ENCODE measurements around the gene SPATA2L. TPM values are rescaled to one million over a fixed set of nuclear protein-coding genes. Genes with fewer than 3 reads are reported as not detected.

SPATA2L gene
- total and polyA plus RNA-seq, 2 of the 13 experiments (the other 11 are each of a cell fraction or from before 2014, with no cell fraction given): 9.1 to 20.7 TPM

- TF ChIP-seq AHDC1 (CRISPR knock-in tag; IDR thresholded peaks at IDR 0.05; ENCODE audit: borderline replicate concordance) (0 out of 2 replicates have a peak, but pooled peaks have one; percentile 9), MED13 (CRISPR knock-in tag; IDR thresholded peaks at IDR 0.05) (no peak; the same call in 1 of the 2 replicates), RNF2 (conservative IDR thresholded peaks at IDR 0.05; ENCODE audit: low read depth) (peak; percentile 93), ZKSCAN8 (CRISPR knock-in tag; IDR thresholded peaks at IDR 0.05; ENCODE audit: borderline replicate concordance) (no peak; the same call in 1 of the 2 replicates), HNF1A (IDR thresholded peaks at IDR 0.05; ENCODE audit: low read depth) (no peak), HNF1A (CRISPR knock-in tag; IDR thresholded peaks at IDR 0.05; ENCODE audit: borderline replicate concordance) (peak; percentile 72; the same call in 1 of the 2 replicates), SMAD1 (CRISPR knock-in tag; IDR thresholded peaks at IDR 0.05; ENCODE audit: borderline replicate concordance, low read depth) (peak; percentile 64), JDP2 (CRISPR knock-in tag; IDR thresholded peaks at IDR 0.05; ENCODE audit: borderline replicate concordance) (no peak), ZNF124 (CRISPR knock-in tag; IDR thresholded peaks at IDR 0.05) (peak; percentile 50; the same call in 1 of the 2 replicates), ZNF274 (CRISPR knock-in tag; IDR thresholded peaks at IDR 0.05) (peak; percentile 63; the same call in 1 of the 2 replicates), CERS6 (CRISPR knock-in tag; IDR thresholded peaks at IDR 0.05) (no peak), DMAP1 (CRISPR knock-in tag; IDR thresholded peaks at IDR 0.05) (peak; percentile 42; the same call in 1 of the 2 replicates), NCOR1 (IDR thresholded peaks at IDR 0.05; ENCODE audit: borderline replicate concordance, low read length) (no peak; the same call in 1 of the 2 replicates), ZNF670 (CRISPR knock-in tag; IDR thresholded peaks at IDR 0.05; ENCODE audit: borderline replicate concordance) (0 out of 2 replicates have a peak, but pooled peaks have one; percentile 19), SMAD3 (CRISPR knock-in tag; IDR thresholded peaks at IDR 0.05) (peak; percentile 40; the same call in 1 of the 2 replicates), NFE2L1 (CRISPR knock-in tag; IDR thresholded peaks at IDR 0.05; ENCODE audit: borderline replicate concordance) (0 out of 2 replicates have a peak, but pooled peaks have one; percentile 23), KDM4B (CRISPR knock-in tag; IDR thresholded peaks at IDR 0.05) (0 out of 2 replicates have a peak, but pooled peaks have one; percentile 10), GATAD1 (CRISPR knock-in tag; IDR thresholded peaks at IDR 0.05) (peak; percentile 1)
Observed at GRCh38 chr16:89701425-89702406, at the start of gene SPATA2L (continued).
